Measurements from ENCODE around the gene PDE4D.

PDE4D gene

GRCh38 chr5:59285300-59286016, 608.1 kb downstream of the PDE4D start:
- TF ChIP-seq CTCF (IDR thresholded peaks at IDR 0.05; ENCODE audit: low read depth, low read length): no peak
- DNase-seq (ENCODE audit: low read depth, low spot score): no peak
- in situ Hi-C loops (cut with HindIII; ENCODE audit: low sequenced_read_pairs): no loop called here

GRCh38 chr5:59282726-59283125, 610.8 kb downstream of the PDE4D start:
- DNase-seq (ENCODE audit: low read depth, low spot score): no peak
- TF ChIP-seq CTCF (IDR thresholded peaks at IDR 0.05; ENCODE audit: low read depth, low read length): no peak
- in situ Hi-C loops (cut with HindIII; ENCODE audit: low sequenced_read_pairs): no loop called here
- no peak overlapping the region for H3K4me3 ChIP-seq (ENCODE audit: low read depth, low read length)

More at GRCh38 chr5:59285300-59286016, 608.1 kb downstream of the PDE4D start:
- H3K4me3 ChIP-seq (ENCODE audit: low read depth, low read length): no peak overlapping the region

DNA sequence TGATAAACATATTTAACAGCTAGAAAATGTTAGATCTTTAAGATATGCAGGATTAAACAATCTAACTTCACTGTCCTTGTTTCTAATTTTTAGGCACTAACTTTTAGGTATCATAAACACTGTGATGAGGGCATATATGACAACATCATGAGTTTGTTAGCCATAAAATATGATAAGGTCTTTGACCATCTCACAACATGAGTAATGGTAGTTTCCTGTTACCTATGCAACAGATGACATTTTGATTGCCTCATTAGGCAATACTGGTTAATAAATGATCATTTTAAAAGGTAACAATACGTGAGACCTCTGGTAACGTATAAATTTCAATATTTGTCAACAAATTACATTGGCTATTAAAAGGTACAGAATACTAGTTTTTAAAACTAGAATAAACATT, 613.5 kb downstream of the PDE4D start:
- no peak overlapping the region for H3K4me3 ChIP-seq (ENCODE audit: low read depth, low read length)
- no peak for TF ChIP-seq CTCF (IDR thresholded peaks at IDR 0.05; ENCODE audit: low read depth, low read length)
- in situ Hi-C loops (cut with HindIII; ENCODE audit: low sequenced_read_pairs): no loop called here
- DNase-seq (ENCODE audit: low read depth, low spot score): no peak

GRCh38 chr5:59276917-59277372, 616.6 kb downstream of the PDE4D start:
- DNase-seq (ENCODE audit: low read depth, low spot score): peak; percentile 14
- TF ChIP-seq CTCF (IDR thresholded peaks at IDR 0.05; ENCODE audit: low read depth, low read length): no peak
- no peak overlapping the region for H3K4me3 ChIP-seq (ENCODE audit: low read depth, low read length)
- in situ Hi-C loops (cut with HindIII; ENCODE audit: low sequenced_read_pairs): no loop called here

- peak overlapping the region; percentile 44 for H3K4me3 ChIP-seq (ENCODE audit: low read depth, low read length)
- in situ Hi-C loops (cut with HindIII; ENCODE audit: low sequenced_read_pairs): no loop called here
- DNase-seq (ENCODE audit: low read depth, low spot score): no peak
- TF ChIP-seq CTCF (IDR thresholded peaks at IDR 0.05; ENCODE audit: low read depth, low read length): no peak
These were observed 617.2 kb downstream of the PDE4D start for GRCh38 chr5:59276325-59276675.

- DNase-seq (ENCODE audit: low read depth, low spot score): peak; percentile 80
- in situ Hi-C loops (cut with HindIII; ENCODE audit: low sequenced_read_pairs): no loop called here
- H3K4me3 ChIP-seq (ENCODE audit: low read depth, low read length): peak overlapping the region; percentile 44
- TF ChIP-seq CTCF (IDR thresholded peaks at IDR 0.05; ENCODE audit: low read depth, low read length): no peak
These were observed 617.8 kb downstream of the PDE4D start for GRCh38 chr5:59275510-59276324.

All from astrocyte of the spinal cord (primary cell).